ENCODE measurements around the gene EYS. TPM values are rescaled to one million over a fixed set of nuclear protein-coding genes. Genes with fewer than 3 reads are reported as not detected.

The EYS gene
- total RNA-seq, 4 donors from 2014 or later: 0.12 to 1.4 (median 0.22) TPM

DNA sequence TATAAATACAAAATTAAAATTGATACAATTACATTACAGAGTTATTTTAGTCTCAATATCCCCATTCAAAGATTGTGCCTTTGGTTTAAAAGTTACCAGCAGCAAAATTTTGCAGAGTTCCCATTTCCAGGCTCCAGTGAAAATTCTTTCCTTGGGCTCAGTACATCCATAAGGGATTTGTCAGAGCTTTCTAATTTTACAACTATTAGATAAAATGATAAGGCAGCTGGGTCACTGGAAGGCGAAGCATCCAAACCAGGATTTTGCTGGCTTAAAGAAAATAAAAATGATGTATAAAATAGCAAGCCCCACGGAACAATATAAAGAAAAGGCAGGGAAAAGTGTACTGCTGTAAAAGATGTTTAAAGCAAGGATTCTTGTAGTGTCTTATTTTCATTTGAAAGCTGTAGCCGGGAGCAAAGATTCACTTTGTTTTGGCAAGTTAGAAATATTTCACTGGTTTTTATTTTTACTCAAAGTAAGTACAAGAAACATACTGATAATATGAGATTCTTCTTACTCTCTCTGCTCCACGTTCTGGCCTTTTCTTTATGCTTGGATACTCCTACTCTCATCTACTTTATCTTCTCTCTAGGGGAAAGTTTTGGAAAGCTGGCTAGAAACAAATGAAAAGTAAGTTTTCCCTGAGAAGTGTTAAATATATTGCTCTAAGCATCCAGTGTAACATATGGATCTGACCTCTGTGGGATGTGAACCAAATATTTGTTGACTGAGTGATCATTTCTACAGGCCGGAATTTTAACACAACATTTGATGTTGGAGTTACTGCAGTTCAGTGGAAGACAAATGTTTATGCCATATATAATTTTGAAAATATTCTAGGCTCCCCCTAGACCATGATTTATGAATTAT is 1583.0 kb downstream of the EYS start:
- TF ChIP-seq CTCF (IDR thresholded peaks at IDR 0.05): no peak
- DNase-seq (ENCODE audit: low spot score) (no peak), ATAC-seq (ENCODE audit: low FRiP score) (no peak)

- no peak for TF ChIP-seq CTCF (IDR thresholded peaks at IDR 0.05)
- no peak for DNase-seq (ENCODE audit: low spot score)
- no peak for ATAC-seq (ENCODE audit: low FRiP score)
Measured at GRCh38 chr6:64122712-64123375, 1584.2 kb downstream of the EYS start.

DNA sequence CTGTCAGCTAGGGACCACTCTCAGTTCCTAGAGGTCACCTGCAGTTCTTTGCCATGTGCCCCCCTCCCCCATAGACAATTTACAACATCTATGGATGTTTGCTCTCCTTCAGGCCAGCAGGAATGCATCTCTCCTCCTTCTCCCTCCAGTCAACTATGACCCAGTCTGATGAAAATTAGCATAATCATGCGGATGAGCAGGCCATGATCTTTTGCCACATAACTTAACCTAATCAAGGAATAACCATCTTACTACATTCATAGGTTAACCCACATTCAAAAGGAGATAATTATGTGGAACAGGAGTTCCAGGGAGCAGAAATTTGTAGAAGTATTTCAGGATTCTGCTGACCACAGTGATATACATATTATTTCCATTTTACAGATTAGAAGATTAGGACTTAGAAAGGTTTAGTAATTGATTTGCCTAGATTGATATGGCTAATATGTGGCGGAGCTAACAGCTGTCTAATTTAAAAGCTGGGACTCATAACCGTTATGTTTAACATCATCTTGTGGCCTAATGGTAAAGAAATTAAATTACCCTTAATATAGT is 1585.9 kb downstream of the EYS start:
- TF ChIP-seq CTCF (IDR thresholded peaks at IDR 0.05): no peak
- DNase-seq (ENCODE audit: low spot score) (no peak), ATAC-seq (ENCODE audit: low FRiP score) (no peak)

GRCh38 chr6:64113704-64114103 is 1593.3 kb downstream of the EYS start:
- ATAC-seq (ENCODE audit: low FRiP score) (no peak), DNase-seq (ENCODE audit: low spot score) (no peak)

DNA sequence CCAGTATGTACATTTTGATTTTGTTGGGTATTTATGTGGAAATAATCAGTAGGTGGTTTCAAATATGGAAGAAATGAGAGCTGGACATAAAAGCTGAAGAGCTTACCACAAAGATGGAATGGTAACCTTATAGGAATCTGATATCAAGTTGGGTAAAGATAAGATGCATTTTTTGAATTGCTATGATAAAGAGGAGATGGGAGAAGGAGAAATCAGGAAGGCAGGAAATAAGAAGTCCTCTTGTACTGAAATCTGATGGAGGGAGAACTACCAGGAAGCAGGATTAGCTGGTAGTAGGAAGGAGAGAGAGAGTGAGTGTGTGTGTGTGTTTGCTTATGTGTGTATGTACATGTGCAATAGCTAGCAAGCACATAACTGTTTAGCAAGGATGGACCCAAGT is 1603.0 kb downstream of the EYS start:
- no peak for ATAC-seq (ENCODE audit: low FRiP score)
- no peak for DNase-seq (ENCODE audit: low spot score)
- TF ChIP-seq CTCF (IDR thresholded peaks at IDR 0.05): no peak

More at GRCh38 chr6:64113704-64114103, 1593.3 kb downstream of the EYS start:
- no peak for TF ChIP-seq CTCF (IDR thresholded peaks at IDR 0.05)

DNA sequence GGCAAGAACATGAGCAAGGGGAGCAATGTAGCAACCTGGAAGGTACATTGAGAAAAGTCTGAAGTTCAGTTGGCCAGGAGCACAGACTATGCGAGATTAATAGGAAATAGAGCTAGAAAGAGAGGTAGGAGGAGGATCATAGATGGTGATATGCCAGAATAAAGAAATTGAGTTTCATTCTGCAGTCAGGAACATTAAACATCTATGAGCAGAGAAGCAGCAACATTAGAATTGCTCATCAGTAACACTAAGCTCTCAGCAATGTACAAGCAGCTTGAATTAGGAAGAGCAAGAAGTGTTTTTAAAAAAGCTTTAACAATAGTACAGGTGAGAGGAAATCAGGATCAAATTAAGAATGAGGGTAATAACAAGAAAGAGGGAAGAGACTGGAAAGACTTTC is 1603.5 kb downstream of the EYS start:
- ATAC-seq (ENCODE audit: low FRiP score) (peak; percentile 75), DNase-seq (ENCODE audit: low spot score) (no peak)
- TF ChIP-seq CTCF (IDR thresholded peaks at IDR 0.05): no peak

Measured in omental fat pad (tissue), 4 donors.